Astrocyte (in vitro differentiated cells and primary cell): Measurements from ENCODE around the gene FABP7. TPM values are rescaled to one million over a fixed set of nuclear protein-coding genes. Genes with fewer than 3 reads are reported as not detected.

Source experiments
- DNase-seq: peaks from one replicate; pipeline ENCODE4 v3.0.0-alpha.2; 2010; ENCODE audit warnings: low read depth
- FAIRE-seq: peaks from 2 replicates; lab custom pipeline; 2011; peaks lifted over from hg19 to GRCh38; lab: Jason Lieb, UNC
- H2AFZ ChIP-seq: 2 replicates; pipeline ENCODE4 v1.6.0; 2012; ENCODE audit warnings: low read depth, low read length, inconsistent platforms
- H3K27ac ChIP-seq: 2 replicates; pipeline ENCODE4 v1.5.1; 2011; ENCODE audit warnings: low read depth, low read length, inconsistent platforms
- H3K27me3 ChIP-seq: 2 replicates; pipeline ENCODE4 v1.6.0; 2011; ENCODE audit warnings: low read length, inconsistent platforms; ENCODE audit not compliant: insufficient read depth
- H3K36me3 ChIP-seq: 2 replicates; pipeline ENCODE4 v1.5.1; 2011; ENCODE audit warnings: low read length, inconsistent platforms; ENCODE audit not compliant: insufficient read depth
- H3K4me1 ChIP-seq: 2 replicates; pipeline ENCODE4 v1.5.1; 2011; ENCODE audit warnings: low read length, inconsistent platforms; ENCODE audit not compliant: insufficient read depth
- H3K4me2 ChIP-seq: 2 replicates; pipeline ENCODE4 v1.6.0; 2012; ENCODE audit warnings: low read length, inconsistent platforms
- H3K4me3 ChIP-seq: 2 replicates; pipeline ENCODE4 v1.5.1; 2011; ENCODE audit warnings: low read depth, mild to moderate bottlenecking, low read length, inconsistent platforms; ENCODE audit not compliant: insufficient read depth
- H3K79me2 ChIP-seq: 2 replicates; pipeline ENCODE4 v1.6.0; 2012; ENCODE audit warnings: mild to moderate bottlenecking, low read length, inconsistent platforms; ENCODE audit not compliant: insufficient read depth
- H3K9ac ChIP-seq: 2 replicates; pipeline ENCODE4 v1.6.0; 2012; ENCODE audit warnings: mild to moderate bottlenecking, low read length, inconsistent platforms
- H3K9me3 ChIP-seq: 2 replicates; pipeline ENCODE4 v1.5.1; 2012; ENCODE audit warnings: low read depth, mild to moderate bottlenecking, low read length, inconsistent platforms; ENCODE audit not compliant: insufficient read depth
- H4K20me1 ChIP-seq: 2 replicates; pipeline ENCODE4 v1.6.0; 2012; ENCODE audit warnings: low read length, inconsistent platforms; ENCODE audit not compliant: insufficient read depth
- H3K27ac Mint-ChIP-seq: one replicate; pipeline ENCODE4 v1.8.0; 2021; ENCODE audit warnings: mild to moderate bottlenecking, mixed read lengths; ENCODE audit not compliant: unreplicated experiment
- H3K27me3 Mint-ChIP-seq: one replicate; pipeline ENCODE4 v1.8.0; 2021; ENCODE audit warnings: low read depth, mixed read lengths; ENCODE audit not compliant: unreplicated experiment
- H3K36me3 Mint-ChIP-seq: one replicate; pipeline ENCODE4 v1.8.0; 2021; ENCODE audit warnings: low read depth, mixed read lengths; ENCODE audit not compliant: unreplicated experiment
- H3K4me1 Mint-ChIP-seq: one replicate; pipeline ENCODE4 v1.8.0; 2021; ENCODE audit warnings: low read depth, mixed read lengths; ENCODE audit not compliant: unreplicated experiment
- H3K4me3 Mint-ChIP-seq: one replicate; pipeline ENCODE4 v1.8.0; 2021; ENCODE audit warnings: mild to moderate bottlenecking, moderate library complexity, mixed read lengths; ENCODE audit not compliant: unreplicated experiment
- H3K9me3 Mint-ChIP-seq: one replicate; pipeline ENCODE4 v1.8.0; 2021; ENCODE audit warnings: mild to moderate bottlenecking, mixed read lengths; ENCODE audit not compliant: unreplicated experiment
- CTCF ChIP-seq: IDR thresholded peaks from 2 replicates; pipeline ENCODE4 v1.5.1; 2011; ENCODE audit warnings: low read depth, mild to moderate bottlenecking, inconsistent platforms, low read length, moderate library complexity; ENCODE audit not compliant: insufficient read depth
- EZH2 ChIP-seq: IDR thresholded peaks from 2 replicates; pipeline ENCODE4 v1.6.1; 2012; ENCODE audit warnings: mild to moderate bottlenecking, low read length, inconsistent platforms; ENCODE audit not compliant: insufficient read depth
- total RNA-seq: library from RNA; stranded (reverse); gene quantifications from 2 replicates; pipeline ENCODE4 v1.2.1, GENCODE V29; 2021

FABP7 gene
- total RNA-seq, 1 donor from 2014 or later = 1.1 TPM

GRCh38 chr6:122781716-122782115 is 2.2 kb downstream of the FABP7 start:
- FAIRE-seq (no peak), DNase-seq (no peak)
- Mint-ChIP-seq H3K36me3 (no peaks in the 10 kb centered on the region), H3K4me3 (no peak overlapping the region), H3K27ac (no peak overlapping the region), H3K4me1 (peaks cover 8% of the 10 kb centered on the region), H3K9me3 (no peaks in the 10 kb centered on the region), H3K27me3 (peaks cover 2% of the 10 kb centered on the region)
- Histone ChIP-seq H3K9ac (no peak overlapping the region), H3K4me2 (no peak overlapping the region), H4K20me1 (no peaks in the 10 kb centered on the region), H2AFZ (no peak overlapping the region), H3K27me3 (no peaks in the 10 kb centered on the region), H3K9me3 (no peaks in the 10 kb centered on the region), H3K79me2 (no peaks in the 10 kb centered on the region), H3K27ac (no peak overlapping the region), H3K4me3 (no peak overlapping the region), H3K4me1 (no peaks in the 10 kb centered on the region), H3K36me3 (no peaks in the 10 kb centered on the region)
- no peak for TF ChIP-seq CTCF
- TF ChIP-seq EZH2 = no peak

DNA sequence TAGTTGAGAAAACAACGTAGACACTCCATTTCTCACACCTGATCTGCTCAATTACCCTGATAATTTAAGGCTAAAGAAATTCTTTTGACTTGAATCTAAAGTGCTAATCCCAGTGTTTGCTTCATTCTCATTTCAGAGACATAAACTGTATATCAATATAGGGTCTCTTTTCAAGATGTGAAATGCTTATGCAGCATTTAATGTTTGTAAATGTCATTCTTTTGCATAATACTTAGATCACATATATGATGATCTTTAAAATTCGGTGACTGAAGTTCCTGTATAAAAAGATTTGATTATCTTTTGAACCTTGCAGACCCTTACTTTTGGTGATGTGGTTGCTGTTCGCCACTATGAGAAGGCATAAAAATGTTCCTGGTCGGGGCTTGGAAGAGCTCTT is 3.9 kb downstream of the FABP7 start:
- no peak overlapping the region for H2AFZ ChIP-seq
- no peak overlapping the region for H3K27ac ChIP-seq
- peaks cover 8% of the 10 kb centered on the region for H3K4me1 Mint-ChIP-seq
- no peak overlapping the region for H3K4me3 ChIP-seq
- H3K9ac ChIP-seq = no peak overlapping the region
- H3K27me3 Mint-ChIP-seq = peaks cover 2% of the 10 kb centered on the region
- H3K79me2 ChIP-seq = no peaks in the 10 kb centered on the region
- DNase-seq (no peak), FAIRE-seq (no peak)
- H3K36me3 ChIP-seq = no peaks in the 10 kb centered on the region
- no peaks in the 10 kb centered on the region for H3K36me3 Mint-ChIP-seq
- no peak overlapping the region for H3K4me3 Mint-ChIP-seq
- H3K4me1 ChIP-seq = peaks cover 2% of the 10 kb centered on the region
- no peak overlapping the region for H3K4me2 ChIP-seq
- H3K9me3 Mint-ChIP-seq = no peaks in the 10 kb centered on the region
- no peak for TF ChIP-seq CTCF
- TF ChIP-seq EZH2 = no peak
- H3K9me3 ChIP-seq = no peaks in the 10 kb centered on the region
- H3K27ac Mint-ChIP-seq = no peak overlapping the region
- H4K20me1 ChIP-seq = no peaks in the 10 kb centered on the region
- no peaks in the 10 kb centered on the region for H3K27me3 ChIP-seq

DNA sequence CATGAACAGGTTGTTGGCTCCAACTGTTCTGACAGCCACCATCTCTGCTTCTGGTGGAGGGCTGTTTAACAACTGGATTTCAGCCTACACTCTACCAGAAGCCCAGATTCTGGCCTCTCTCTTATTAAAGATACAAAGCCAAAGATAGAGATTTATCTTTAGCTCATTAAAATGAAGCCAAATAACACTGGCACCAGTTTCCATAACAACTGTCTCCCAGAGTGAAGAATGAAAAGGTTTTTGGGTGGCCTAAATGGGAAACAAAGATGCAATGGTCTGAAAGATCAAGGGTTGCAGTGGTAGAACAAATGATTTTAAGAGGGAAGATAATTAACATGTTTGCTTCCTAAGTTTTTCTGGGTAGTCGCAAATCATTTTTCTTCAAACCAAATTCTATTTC is 6.4 kb downstream of the FABP7 start:
- H3K4me1 ChIP-seq = peaks cover 15% of the 10 kb centered on the region
- no peak overlapping the region for H3K27ac ChIP-seq
- H3K9me3 Mint-ChIP-seq = no peaks in the 10 kb centered on the region
- H4K20me1 ChIP-seq = no peaks in the 10 kb centered on the region
- no peak overlapping the region for H3K27ac Mint-ChIP-seq
- peaks cover 2% of the 10 kb centered on the region for H3K27me3 Mint-ChIP-seq
- peaks cover 6% of the 10 kb centered on the region for H3K79me2 ChIP-seq
- no peaks in the 10 kb centered on the region for H3K9me3 ChIP-seq
- no peak overlapping the region for H3K4me2 ChIP-seq
- H3K27me3 ChIP-seq = no peaks in the 10 kb centered on the region
- no peaks in the 10 kb centered on the region for H3K4me1 Mint-ChIP-seq
- no peak overlapping the region for H3K9ac ChIP-seq
- TF ChIP-seq EZH2 (no peak), CTCF (no peak)
- H3K4me3 ChIP-seq = no peak overlapping the region
- H2AFZ ChIP-seq = no peak overlapping the region
- H3K36me3 ChIP-seq = no peaks in the 10 kb centered on the region
- no peaks in the 10 kb centered on the region for H3K36me3 Mint-ChIP-seq
- DNase-seq (no peak), FAIRE-seq (no peak)
- no peak overlapping the region for H3K4me3 Mint-ChIP-seq
